ENCODE measurements around the gene DLG2. TPM values are rescaled to one million over a fixed set of nuclear protein-coding genes. Genes with fewer than 3 reads are reported as not detected.

Gene DLG2
- total RNA-seq, 1 experiment from 2014 or later, result 2.3 TPM

- no peak for DNase-seq (ENCODE audit: low read depth)
Measured at GRCh38 chr11:83933008-83933407, 1694.1 kb downstream of the DLG2 start.

GRCh38 chr11:83927422-83927821 is 1699.7 kb downstream of the DLG2 start:
- DNase-seq (ENCODE audit: low read depth), result no peak

- DNase-seq (ENCODE audit: low read depth), result no peak
Measured at GRCh38 chr11:83924795-83925542, 1702.2 kb downstream of the DLG2 start.

DNA sequence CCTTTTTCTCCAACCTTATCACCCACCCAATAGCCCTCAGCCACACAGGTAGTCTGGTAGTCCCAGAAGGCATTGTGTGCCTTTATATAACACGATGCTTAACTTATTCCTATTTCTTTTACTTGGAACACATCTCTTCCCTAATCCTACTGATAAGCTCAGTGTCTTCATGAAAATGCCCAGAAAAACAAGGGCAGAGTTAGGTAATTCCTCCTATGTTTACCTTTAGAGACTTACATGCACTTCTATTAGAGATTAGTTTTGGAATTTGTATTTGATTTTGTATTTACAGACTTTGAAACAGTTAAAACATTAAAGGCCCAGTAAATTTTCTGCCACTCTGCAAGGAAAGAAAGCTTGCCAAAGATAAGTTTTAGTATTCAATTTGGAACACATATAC is 1703.2 kb downstream of the DLG2 start:
- no peak for DNase-seq (ENCODE audit: low read depth)

DNA sequence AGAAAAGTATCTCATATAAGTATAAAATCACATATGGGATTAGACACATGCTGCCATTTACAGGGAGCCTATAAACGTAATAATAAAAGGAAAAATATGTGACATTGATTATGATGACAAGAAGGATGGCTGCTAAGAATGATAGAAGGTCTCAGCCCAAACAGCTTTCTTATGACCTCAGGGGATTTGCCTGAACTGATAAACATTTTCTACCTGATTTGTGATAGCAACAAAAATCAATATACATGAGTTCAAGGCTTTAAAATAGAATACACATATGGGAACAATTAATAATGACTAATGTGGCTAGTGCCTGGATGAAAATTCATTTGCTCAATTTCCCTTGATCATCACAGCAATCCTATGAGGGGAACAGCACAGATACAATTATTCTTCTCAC is 1704.2 kb downstream of the DLG2 start:
- no peak for DNase-seq (ENCODE audit: low read depth)

DNA sequence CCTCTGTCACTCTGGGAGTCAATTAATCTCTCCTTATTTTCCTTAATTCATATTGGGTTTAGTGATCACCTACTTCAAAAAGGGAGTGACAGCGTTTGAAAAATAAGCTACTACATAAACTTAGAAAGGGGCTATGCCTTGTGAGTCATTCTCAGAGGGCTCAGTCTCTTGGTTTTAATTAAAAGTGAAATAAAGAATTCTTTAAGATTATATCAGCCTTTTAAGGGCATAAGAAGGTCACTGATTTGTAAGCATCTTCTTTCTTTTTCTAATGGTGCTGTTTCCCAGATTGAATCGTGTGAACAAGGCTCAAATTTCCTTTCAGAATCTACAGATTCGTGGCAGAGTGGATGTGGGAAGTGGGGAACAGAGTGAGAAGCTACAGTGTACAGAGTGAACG is 1704.8 kb downstream of the DLG2 start:
- DNase-seq (ENCODE audit: low read depth), result no peak

DNA sequence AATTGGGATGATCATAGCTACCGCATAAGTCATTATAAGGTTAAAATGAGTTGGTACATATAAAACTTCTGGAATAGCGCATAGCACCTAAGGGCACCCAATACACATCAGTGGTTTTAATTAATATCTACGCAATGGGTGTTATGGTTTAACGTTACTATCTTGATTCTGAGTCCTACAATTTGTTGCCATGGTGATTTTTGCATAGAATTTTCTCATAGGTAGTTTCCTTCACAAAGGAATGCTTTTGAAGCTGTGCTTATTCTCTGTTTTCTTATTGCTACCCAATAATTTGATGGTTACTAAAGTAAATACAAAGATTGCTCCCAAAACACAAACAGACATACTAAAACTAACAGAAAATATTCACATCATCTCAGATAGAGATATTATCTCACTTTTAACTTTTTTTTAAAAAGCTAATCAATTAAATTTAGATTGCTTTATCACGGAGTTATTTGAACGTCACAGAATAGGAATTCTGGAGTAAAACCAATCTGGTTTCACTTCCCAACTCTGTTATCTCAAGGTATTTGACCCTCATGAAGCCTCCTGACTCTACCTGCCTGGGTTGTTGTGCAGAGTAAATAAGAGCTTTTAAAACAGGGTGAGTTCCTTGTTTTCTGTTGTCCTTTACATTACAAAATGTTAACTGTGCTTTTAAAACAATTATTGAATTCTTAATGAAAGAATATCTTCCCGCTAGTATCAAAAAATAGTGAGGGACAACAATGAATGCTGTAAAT is 1705.5 kb downstream of the DLG2 start:
- no peak for DNase-seq (ENCODE audit: low read depth)

DNA sequence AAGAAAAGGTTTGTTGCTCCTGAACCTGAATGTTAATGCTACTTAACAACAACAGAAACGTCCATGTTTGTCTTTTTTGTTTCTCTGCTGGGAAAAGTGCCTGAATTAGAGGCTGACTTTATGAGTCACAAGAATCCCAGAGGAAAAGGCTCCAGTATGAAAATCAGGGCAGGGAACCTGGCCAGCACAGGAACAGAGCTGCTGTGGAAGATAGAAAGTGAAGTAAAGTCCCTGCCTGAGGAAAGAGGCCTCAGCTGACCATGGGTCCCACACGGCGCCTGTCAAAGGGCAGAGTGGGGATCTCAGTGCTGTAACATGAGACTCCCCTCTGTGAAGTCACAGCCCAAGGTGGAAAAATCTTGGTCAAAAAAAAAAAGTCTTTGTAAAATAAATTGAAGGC is 1708.7 kb downstream of the DLG2 start:
- no peak for DNase-seq (ENCODE audit: low read depth)

GRCh38 chr11:83914995-83915394 is 1712.1 kb downstream of the DLG2 start:
- DNase-seq (ENCODE audit: low read depth), result no peak

GRCh38 chr11:83909579-83910534 is 1717.3 kb downstream of the DLG2 start:
- DNase-seq (ENCODE audit: low read depth), result no peak

DNA sequence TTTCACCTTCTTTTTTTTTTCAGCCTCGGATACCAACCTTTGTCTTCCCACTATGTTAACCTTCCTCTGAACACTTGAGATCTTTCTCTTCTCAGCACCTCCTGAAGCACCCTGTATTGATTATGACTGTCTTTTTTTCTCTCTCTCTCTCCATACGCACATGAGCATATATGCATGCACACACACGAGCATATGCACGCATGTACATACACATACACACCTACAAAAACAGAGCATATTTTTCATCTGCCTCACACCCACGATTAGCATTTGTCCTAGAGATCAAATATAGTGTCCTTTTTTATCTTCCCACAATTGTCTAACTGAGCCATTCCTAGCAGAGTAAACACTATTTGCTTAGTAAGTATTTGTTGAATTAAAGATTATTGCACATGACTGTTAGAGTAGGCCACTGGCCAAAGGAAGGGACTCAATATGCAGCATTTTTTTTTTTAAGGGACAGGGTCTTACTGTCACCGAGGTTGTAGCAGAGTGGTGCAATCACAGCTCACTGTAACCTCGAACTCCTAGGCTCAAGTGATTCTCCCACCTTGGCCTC is 1718.8 kb downstream of the DLG2 start:
- DNase-seq (ENCODE audit: low read depth), result no peak

- no peak for DNase-seq (ENCODE audit: low read depth)
Measured at GRCh38 chr11:83895516-83895915, 1731.6 kb downstream of the DLG2 start.

DNA sequence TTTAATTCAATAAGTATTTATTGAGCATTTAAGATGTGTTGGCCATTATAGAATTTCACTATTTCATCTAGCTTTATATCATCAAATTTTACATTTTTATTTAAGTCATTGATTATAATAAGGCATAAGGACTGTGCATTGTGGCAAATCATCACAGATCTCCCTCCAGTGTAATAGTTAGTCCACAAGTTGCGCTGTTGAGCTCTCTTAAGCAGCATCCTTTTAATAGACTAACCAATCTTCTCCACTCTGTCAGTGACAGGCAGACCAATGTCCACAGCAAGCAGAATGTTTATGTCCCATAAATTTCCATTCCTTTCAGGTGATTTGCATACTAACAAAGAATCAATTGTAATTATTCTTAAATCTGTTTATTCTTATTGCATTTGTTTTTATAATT is 1745.7 kb downstream of the DLG2 start:
- DNase-seq (ENCODE audit: low read depth), result no peak

- DNase-seq (ENCODE audit: low read depth), result no peak
Measured at GRCh38 chr11:83871054-83871453, 1756.1 kb downstream of the DLG2 start.

- no peak for DNase-seq (ENCODE audit: low read depth)
Measured at GRCh38 chr11:83866655-83867054, 1760.5 kb downstream of the DLG2 start.

DNA sequence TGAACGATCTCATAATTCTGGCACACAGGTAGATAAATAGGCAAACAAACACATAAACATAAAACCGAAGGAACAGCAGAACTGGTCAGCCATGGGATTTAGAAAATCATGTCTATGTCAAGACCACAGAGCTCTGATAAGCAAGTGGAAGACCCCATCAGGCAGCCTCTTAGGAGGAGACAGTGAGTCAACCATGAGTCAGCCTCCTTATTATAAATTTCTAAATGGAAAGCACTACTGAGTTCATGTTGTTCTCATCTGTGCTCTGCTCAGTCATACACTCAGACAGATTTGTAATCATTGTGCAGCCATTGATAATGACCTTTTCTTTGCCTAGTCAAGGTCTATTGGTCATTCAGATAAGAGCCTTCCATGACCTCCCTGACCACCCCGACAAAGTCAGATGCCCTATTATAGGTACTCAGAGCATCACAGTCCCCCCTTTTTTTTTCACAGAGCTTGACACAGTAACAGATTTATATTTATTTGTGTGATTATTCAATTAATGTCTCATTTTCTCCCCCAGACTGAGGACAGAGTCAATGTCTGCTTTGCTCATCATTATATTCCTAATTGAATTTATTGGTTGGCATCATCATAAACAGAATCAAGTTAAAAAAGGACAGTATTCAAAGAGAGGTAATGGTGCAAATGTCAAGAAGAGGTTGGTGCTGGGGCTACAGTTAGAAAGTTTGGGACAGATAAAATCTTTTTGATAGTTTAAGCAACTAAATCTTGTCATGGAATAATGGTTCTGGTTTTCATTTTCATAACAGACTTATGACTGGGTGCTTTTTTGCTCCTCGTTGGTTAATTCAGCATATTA is 1761.3 kb downstream of the DLG2 start:
- peak; percentile 10 for DNase-seq (ENCODE audit: low read depth)

- DNase-seq (ENCODE audit: low read depth), result no peak
Measured at GRCh38 chr11:83864412-83865057, 1762.6 kb downstream of the DLG2 start.

DNA sequence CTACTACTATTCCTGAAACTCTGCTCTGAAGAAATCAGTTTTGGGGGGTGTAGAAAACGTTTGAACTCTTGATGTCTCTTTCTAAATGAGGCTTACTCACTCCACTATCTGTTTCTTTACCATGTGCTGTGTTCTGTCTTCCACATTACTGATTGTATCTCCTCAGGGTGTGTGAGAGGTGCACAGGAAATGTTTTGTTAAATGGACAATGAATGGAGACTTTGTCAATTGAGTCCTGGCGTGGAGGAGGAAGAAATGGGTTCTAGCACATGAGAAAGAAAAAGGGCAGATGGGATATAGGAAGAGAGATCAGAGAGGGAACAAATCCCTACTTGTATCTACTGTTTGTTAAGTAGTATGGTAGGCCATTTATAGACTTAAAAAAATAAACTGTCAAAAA is 1763.9 kb downstream of the DLG2 start:
- no peak for DNase-seq (ENCODE audit: low read depth)

GRCh38 chr11:83862691-83863090 is 1764.5 kb downstream of the DLG2 start:
- no peak for DNase-seq (ENCODE audit: low read depth)

GRCh38 chr11:83862033-83862432 is 1765.1 kb downstream of the DLG2 start:
- DNase-seq (ENCODE audit: low read depth), result no peak

DNA sequence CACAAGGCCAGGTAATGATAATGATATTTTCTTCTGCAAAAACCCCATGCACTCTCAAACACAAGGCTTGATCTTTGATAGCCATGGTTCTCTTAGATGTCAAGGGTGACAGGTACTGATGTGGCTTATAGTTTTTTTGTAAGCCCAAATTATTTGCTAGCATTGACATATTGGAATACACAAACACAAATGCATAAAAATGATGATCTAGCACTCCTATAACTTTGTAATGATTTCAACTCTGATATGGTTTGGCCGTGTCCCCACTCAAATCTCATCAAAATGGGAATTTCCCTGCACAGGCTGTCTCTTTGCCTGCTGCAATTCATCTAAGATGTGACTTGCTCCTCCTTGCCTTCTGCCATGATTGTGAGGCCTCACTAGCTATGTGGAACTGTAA is 1768.5 kb downstream of the DLG2 start:
- DNase-seq (ENCODE audit: low read depth), result no peak
